Dermis blood vessel endothelial cell (primary cell): ENCODE measurements around the gene ZNF516. TPM values are rescaled to one million over a fixed set of nuclear protein-coding genes. Genes with fewer than 3 reads are reported as not detected.
"Not testable (repeated sequence)": the region's sequence is repeated elsewhere in the genome, so short reads cannot be mapped to it uniquely, and the experiment has no call there.

ENCODE experiments used
- DNase-seq: peaks from one replicate; pipeline ENCODE4 v3.0.0; 2010
- total RNA-seq: library from RNA; depleted of rRNA; stranded (reverse); fragments of >200 nt; gene quantifications from 2 replicates; pipeline ENCODE4 v1.2.3, GENCODE V29; 2014

Gene ZNF516, protein sequence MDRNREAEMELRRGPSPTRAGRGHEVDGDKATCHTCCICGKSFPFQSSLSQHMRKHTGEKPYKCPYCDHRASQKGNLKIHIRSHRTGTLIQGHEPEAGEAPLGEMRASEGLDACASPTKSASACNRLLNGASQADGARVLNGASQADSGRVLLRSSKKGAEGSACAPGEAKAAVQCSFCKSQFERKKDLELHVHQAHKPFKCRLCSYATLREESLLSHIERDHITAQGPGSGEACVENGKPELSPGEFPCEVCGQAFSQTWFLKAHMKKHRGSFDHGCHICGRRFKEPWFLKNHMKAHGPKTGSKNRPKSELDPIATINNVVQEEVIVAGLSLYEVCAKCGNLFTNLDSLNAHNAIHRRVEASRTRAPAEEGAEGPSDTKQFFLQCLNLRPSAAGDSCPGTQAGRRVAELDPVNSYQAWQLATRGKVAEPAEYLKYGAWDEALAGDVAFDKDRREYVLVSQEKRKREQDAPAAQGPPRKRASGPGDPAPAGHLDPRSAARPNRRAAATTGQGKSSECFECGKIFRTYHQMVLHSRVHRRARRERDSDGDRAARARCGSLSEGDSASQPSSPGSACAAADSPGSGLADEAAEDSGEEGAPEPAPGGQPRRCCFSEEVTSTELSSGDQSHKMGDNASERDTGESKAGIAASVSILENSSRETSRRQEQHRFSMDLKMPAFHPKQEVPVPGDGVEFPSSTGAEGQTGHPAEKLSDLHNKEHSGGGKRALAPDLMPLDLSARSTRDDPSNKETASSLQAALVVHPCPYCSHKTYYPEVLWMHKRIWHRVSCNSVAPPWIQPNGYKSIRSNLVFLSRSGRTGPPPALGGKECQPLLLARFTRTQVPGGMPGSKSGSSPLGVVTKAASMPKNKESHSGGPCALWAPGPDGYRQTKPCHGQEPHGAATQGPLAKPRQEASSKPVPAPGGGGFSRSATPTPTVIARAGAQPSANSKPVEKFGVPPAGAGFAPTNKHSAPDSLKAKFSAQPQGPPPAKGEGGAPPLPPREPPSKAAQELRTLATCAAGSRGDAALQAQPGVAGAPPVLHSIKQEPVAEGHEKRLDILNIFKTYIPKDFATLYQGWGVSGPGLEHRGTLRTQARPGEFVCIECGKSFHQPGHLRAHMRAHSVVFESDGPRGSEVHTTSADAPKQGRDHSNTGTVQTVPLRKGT
- 12.3 and 13.2 TPM in 2 replicates for total RNA-seq

DNA sequence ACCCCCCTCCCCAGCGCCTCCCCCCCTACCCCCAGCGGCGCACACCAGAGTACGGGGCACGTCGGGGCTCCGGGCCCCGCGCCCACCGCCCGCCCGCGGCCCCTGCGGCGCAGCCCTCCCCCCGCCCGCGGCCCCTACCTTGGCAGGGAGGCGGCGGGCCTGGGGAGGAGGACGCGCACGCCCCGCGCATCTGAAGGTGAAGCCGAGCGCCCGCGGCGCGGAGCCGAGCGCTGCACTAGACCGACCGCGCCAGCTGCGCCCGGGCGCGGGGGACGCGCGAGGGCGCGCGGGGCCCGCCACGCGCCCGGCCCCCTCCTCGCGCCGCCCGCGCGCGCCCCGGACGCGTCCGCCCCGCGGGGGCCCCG is at the start of gene ZNF516:
ZNF516 (minus strand) TSS at position 237 of the 365 bp plus-strand sequence. CDS start 52,188 bp downstream, outside the sequence.
- DNase-seq = peak; percentile 46

DNA sequence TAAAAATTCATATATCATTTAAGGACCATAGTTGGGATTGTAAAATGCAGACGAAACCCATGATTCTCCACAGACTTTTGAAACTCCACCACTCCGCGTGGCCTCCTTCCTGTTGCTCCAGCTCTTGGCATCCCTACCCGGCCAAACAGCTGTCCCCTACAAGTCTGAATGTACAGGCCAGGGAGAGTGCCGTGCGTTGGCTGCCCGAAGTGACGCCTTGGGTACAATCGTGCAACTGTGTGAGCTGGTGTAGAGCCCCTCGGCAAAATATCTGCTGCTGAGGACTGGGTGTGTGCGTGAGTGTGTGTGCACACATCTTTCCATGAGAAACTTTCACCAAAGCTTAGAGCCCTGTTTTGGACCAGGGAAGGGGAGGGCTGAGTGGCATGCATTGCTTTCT is 43.8 kb upstream of the ZNF516 start:
- no peak for DNase-seq

DNA sequence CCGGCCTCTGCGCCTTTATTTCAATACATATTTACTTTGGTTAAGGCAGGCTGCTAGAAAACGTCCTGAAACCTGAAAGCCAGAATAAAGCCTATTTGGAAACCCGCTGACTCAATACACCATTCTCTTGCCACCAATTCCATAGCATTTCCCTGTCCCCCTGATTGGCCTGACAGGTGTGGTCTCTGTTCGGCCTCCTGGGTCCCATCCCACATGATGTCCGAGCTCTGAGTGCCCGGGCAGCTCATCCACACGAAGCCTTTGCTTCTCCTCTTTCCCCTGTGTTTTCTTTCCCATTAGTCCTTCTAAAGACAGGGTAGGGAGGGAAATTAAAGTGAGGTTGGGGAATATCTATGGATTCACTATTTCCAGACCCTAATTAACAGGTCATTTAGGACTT is 42.6 kb upstream of the ZNF516 start:
- DNase-seq = no peak

DNA sequence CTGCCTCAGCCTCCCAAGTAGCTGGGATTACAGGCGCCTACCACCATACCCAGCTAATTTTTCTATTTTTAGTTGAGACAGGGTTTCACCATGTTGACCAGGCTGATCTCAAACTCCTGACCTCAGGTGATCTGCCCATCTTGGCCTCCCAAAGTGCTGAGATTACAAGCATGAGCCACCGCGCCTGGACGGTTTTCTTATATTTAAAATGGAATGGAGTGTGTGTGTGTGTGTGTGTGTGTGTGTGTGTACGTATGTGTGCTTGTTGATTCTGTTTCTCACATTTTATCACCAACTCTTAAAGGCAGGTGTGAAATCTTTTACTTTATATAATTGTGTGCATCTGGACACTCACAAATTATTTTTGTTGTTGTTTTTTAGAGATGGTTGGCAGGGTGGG is 41.6 kb upstream of the ZNF516 start:
- not testable (repeated sequence) for DNase-seq

DNA sequence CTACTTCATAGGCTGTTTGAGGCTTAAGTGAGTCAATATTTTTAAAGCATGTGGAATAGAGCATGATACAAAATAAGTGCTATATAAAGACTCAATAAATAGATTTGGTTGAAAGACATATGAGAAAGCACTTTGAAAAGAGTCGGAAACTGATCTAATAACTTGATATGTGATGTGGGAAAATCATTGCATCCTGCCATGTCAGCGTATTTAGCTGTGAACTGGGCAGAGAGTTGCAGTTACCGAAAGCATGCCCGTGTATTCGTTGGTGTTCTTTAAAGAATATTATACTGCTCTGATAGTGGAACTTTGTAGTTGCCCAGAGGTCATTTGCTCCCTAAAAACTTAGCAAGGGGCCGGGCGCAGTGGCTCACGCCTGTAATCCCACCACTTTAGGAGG is 37.8 kb upstream of the ZNF516 start:
- DNase-seq = no peak

DNA sequence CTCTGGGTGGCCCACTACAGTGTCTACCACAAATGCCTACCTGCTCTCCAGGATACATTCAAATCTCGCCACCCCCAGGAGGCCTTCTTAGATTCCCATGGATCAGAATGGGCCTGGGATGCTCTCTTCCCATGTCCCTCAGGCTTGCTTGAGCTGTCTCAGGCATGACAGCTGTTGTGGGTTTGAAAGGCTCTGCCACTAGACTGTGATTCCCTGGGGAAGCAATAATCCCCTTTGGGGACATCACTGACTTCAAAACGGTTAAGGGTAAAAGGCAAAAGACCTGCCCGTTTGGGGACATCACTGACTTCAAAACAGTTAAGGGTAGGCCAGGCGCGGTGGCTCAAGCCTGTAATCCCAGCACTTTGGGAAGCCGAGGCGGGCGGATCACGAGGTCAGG is 35.8 kb upstream of the ZNF516 start:
- DNase-seq = no peak

DNA sequence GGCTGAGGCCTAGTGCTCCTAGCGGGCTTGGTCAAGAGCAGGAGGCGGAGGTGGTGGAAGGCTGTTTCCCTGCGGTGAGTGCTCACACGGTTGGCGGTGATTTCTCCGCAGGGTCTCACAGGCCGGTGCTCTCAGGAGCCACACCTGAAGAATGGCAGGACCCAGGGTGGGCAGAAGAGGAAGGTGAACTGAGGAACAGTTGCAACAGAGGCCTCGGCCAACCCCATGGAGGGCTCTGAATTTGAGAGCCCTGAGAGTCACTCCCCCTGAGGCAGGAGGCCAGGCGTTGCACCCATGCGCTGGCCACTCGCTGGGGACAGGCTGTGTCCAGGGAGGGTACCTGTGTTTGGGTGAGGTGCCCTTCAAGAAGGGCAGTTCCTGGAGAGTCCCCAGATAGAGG is 35.3 kb upstream of the ZNF516 start:
- DNase-seq = no peak

DNA sequence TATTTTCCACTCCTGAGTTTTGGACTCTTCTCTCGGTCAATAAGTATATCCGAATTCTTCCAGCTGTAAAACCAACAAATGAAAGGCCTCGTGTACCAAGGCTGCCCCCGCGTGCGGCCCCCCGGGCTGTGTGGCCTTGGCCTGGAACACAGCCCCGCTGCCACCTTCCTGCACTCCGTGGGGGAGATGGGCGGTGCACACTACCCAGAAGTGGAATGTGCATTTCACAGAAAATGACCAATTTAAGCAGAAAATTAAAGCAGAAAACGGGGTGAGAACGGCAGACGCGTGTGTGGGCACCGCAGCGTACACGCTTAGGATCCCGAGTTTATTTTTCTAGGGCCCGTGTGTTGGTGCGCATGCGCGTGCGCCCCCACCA is 34.4 kb upstream of the ZNF516 start:
- no peak for DNase-seq

DNA sequence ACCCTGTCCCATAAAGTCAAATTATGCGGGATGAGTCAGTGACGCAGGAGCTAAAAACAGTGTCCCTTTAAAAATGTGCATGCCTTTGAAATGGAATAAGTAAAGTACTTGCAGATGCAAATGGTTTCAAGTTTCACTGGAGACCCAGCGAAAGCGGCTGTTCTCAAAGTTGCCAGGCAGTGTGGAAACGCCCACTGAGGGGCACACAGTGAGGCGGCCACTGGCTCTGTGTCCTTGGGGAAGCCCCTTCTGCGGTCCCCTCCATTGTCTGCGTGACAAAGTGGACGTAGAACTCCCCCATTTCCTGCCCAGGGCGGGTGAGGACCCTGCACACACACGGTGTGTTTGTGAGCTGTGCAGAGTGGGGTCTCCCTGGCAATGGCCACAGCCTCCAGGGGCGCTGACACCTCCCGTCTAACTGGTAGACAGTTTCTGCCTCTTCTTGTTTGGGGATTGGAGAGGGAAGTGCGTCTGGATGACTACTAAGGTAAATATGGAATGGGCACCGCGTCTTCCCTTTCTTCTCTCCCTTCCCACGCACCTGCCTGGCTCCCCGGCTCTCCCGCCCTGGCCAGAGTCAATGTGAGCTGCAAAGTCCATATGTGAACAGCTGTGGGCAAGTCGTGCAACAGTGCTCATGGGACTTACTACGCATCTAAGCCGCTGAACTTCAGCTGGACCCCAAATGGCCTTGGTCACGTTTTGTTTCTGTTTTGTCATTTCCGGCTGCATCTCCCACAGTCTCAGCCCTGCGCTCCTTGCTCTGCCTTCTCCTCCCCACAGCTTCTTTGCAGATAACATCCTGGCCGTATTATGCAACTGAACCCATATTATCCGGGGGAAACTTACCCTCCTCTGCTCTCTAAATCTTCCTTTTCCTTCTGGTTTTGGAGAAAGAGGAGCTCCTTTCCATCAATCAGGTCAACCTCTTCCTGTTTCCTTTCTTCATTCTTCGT is 33.7 kb upstream of the ZNF516 start:
- DNase-seq = no peak

DNA sequence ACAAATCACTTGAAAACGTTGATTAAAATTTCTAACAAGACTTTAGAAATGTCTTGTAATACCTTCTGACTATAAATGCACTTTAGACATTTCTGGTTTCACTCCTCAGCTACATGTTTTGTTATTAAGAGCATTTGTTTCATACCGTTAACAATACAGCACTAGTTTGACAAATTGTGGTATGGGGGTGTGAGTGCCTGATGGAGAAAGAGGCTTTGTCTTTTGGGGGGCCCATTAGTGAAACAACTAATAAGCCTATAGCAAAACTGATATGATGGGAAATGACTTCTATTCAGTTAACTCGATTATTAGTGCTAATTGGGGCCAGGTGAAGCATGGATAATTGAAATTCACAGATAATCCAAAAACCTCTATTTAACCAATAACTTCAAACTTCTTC is 30.9 kb upstream of the ZNF516 start:
- no peak for DNase-seq

DNA sequence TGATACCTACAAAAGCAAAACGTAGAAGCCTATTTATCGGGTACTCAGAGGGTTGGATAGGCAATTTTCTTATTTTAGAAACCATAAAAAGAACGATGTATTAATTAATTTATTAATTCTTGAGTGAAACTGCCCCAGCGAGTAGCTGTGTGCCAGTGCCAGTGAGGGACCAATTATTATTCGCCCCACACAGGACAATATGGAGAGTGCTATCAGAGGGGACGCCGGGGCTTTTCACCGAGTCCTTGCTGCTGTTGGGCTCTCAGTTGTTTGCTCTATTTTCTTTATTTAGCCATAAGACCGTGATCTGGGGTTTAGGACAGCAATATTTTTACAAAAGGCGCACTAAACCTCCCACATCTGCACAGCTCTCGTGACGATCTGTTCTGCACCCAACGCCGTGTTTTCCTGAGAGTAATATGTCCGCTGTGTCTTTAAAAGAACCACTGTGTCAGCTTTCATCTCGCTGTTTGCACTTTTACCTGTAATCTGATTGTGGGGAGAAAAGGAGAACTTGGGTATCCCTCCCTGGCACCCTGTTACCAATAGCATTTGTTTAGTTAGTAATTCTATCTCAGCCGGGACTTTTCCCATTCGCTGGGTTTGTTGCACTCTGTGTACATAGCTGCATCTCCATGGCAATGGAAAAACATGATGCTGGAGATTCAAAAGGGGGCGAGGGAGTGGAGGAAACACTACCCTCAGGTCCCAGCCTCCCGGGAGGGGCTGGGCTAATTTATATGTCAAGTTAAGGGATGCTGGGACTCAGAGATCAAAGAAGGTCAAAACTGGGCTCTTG is 30.1 kb upstream of the ZNF516 start:
- peak; percentile 20 for DNase-seq

DNA sequence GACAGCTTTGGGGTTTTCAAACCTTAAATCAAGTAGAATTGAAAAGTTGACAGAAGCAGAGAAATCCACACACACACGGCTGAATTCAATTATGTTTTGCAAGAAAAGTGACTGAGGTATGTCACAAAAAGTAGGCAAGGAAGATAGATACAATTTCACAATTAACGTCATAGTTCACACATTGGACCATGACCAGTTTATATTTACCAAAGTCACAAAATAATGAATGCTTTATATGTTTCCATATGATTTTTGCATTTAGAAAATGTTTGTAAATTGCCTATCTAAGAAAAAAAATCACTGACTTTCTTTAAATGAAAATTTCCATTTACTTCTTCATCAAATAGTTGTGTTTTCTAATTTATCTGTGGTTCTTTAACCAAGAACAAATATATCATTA is 29.4 kb upstream of the ZNF516 start:
- DNase-seq = no peak

DNA sequence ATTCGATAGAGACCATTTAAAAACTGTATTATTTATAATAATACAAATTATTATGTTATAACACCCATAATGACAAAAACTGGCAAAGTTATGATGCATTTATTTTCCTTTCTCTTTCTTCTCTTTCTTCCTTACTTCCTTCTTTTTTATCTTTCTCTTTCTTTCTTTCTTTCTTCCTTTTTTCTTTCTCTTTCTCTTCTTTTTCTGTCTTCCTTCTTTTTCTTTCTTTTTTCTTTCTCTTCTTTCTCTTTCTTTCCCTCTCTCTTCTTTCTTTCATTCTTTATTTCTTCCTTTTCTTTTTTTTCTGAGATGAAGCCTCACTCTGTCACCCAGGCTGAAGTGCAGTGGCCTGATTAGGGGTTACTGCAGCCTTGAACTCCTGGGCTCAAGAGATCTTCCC is 27.5 kb upstream of the ZNF516 start:
- no peak for DNase-seq

DNA sequence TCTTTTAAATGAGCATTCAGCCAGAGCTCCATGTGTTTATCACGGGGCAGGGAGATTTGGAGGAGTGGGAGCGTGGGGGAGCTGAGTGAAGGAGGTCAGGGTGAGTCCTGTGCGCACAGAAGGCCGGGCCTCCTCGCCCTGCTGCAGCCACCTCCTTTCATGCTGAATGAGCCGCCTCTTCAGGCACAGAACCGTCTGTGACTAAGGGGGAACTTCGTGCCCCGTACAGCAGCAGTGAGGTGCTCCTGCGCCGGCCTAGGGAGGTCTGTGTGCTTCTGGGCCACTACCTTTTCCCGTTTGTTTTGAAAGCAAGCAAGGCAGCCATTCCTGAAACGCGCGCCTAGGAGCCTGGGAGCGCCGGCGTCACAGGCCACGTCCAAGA is 27.1 kb upstream of the ZNF516 start:
- DNase-seq = no peak

DNA sequence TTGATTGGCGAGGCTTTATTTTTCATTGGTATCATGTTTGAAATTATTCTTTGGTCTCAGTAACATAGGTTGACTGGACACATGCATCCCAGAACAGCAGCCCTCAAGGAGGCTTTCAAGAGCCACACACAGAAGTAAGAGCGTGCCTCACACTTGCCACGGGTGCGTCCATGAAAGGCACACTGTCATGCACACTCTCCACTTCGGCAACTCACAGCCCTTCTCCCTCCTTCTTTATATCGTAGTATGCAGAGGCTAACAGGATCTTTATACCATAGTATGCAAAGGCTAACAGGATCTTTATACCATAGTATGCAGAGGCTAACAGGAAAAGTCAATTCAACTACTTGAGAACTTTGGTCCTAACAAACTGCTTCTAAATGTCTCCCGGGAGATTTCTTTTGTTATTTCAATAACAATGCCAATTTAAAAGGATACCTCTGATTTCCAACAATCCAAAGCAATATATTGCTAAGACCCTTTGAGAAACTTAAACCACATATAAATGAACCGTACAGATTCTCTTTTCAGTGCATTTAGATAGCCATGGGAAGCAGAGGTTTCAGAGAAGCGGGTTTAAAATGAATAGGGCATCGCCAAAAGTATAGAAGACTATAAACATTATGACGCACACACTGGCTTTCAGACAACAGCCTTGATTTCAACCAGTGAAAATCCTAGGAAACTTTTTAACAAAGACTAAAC is 26.5 kb upstream of the ZNF516 start:
- no peak for DNase-seq

DNA sequence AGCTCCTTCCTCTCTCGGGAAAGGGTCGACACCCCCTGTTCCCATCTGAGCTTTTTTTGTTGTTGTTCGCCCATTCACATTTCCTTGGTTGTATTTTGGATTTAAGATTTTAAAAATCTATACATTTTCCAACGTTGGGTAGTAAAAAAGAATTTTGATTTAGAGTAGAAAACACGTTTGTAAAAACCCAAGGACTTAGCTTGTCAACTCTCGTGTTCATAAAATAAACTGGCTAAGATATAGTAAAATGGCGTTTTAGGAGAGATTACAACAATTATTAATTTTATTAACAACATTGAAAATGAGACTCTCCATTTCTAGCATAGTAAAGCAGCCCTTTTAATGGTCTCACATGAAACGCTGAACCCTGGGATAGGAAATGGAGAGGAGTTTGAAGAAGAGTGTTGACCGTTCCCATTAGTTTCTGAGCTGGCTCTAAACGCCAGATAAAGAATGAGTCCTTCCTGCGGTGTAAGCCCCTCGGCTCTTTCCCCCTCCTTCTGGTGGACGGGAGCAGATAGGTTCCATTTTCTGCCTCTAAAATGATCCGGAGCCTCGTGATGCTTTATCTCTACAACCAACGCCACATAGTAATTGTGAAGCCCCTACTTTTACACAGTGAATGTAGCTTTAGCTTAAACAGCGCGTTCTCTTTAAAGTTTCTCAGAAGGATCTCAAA is 24.0 kb upstream of the ZNF516 start:
- no peak for DNase-seq

DNA sequence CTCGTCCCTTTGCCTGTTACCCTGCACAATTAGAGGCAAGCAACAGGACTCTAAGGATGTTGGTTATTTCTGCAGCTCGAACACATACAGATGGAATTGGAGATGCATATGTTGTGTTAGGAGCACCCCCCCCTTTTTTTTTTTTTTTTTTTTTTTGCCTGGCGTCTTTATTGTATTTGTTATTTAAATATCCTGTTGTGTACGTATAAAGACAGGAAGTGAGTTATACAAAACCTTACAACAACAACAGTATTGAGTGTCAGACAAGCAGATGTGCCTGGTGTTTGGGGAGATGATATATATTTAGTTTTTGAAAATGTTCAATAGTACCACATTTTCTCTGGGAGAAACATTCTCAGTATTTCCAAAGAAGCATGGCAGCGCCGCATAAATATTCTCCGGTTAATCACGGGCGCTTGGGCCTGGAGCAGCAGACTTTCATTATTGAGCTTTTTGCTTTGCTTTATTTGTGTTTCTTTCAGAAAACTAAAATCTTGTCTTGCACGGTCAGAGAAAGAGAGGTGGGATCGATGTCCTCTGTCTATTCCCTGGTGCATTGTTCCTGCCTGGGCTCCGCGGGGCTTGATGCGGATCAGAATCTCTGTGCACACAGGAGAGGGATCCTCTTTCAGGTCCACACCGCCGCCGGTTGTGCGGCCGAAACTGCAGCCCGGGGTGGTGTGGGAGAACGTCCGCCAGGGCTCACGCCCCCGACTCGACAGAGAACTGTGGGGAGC is 23.2 kb upstream of the ZNF516 start:
- DNase-seq = peak; percentile 17

DNA sequence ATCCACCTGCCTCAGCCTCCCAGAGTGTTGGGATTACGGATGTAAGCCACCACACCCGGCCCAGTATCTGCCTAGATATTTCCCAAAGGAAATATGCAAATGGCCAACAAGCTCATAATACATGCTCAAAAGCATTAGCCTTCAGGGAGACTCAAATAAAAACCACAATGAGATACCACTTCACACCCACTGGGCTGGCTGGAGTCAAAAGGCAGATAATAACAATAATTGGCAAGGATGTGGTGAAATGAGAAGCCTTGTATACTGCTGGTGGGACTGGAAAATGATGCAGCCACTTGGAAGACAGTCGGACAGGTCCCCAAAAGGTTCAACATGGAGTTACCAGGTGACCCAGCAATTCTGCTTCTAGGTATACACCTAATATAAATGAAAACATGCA is 20.5 kb upstream of the ZNF516 start:
- no peak for DNase-seq

DNA sequence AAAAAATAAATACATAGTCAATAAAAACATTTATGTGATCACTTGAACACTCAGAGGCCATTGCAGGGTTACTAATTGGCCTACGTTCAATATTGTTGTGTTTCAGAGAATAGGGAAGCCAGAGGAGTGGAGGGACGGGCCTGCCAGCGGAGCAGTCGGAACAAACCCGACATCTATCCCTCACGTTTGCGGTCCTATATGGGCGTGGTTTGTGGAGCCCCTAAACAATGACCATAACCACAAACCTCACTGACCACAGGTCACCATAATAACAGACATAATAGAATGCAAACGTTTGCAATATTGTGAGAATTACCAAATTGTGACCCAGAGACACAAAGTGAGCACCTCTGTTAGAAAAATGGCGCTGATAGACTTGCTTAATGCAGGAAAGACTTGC is 19.5 kb upstream of the ZNF516 start:
- no peak for DNase-seq
